Kidney epithelial cell (primary cell): ENCODE measurements around the gene KHK. TPM values are rescaled to one million over a fixed set of nuclear protein-coding genes. Genes with fewer than 3 reads are reported as not detected.

Experiments used
- DNase-seq: peaks from one replicate; pipeline ENCODE4 v3.0.0-alpha.2; 2010; ENCODE audit warnings: low read depth
- H3K27me3 ChIP-seq: 2 replicates; pipeline ENCODE4 v1.6.0; 2011; ENCODE audit warnings: low read length; ENCODE audit not compliant: control insufficient read depth, insufficient read depth
- H3K36me3 ChIP-seq: 2 replicates; pipeline ENCODE4 v1.5.1; 2011; ENCODE audit warnings: low read length; ENCODE audit not compliant: control insufficient read depth, insufficient read depth
- H3K4me3 ChIP-seq: 2 replicates; pipeline ENCODE4 v1.5.1; 2011; ENCODE audit warnings: low read depth, mild to moderate bottlenecking, control low read depth, low read length
- CTCF ChIP-seq: IDR thresholded peaks from 2 replicates; pipeline ENCODE4 v1.5.1; 2011; ENCODE audit warnings: mild to moderate bottlenecking, moderate library complexity, low read length, control low read depth, inconsistent platforms; ENCODE audit not compliant: insufficient read depth, poor library complexity, severe bottlenecking
- total RNA-seq: library from RNA; depleted of rRNA; stranded (reverse); fragments of >200 nt; gene quantifications from 2 replicates; pipeline ENCODE4 v1.2.3, GENCODE V29; 2015

KHK gene
- total RNA-seq, 1 donor from 2014 or later = 3.1 TPM

GRCh38 chr2:27069436-27069835 lies 17.1 kb upstream of the KHK start:
- H3K4me3 ChIP-seq = no peak overlapping the region
- no peak for DNase-seq
- TF ChIP-seq CTCF = no peak
- no peaks in the 10 kb centered on the region for H3K36me3 ChIP-seq
- no peaks in the 10 kb centered on the region for H3K27me3 ChIP-seq

GRCh38 chr2:27069961-27070618 lies 16.5 kb upstream of the KHK start:
- no peak for TF ChIP-seq CTCF
- no peak for DNase-seq
- H3K27me3 ChIP-seq = no peaks in the 10 kb centered on the region
- no peaks in the 10 kb centered on the region for H3K36me3 ChIP-seq
- peak overlapping the region; percentile 95 for H3K4me3 ChIP-seq

GRCh38 chr2:27070653-27071276 lies 15.8 kb upstream of the KHK start:
- no peak for DNase-seq
- peak overlapping the region; percentile 95 for H3K4me3 ChIP-seq
- no peak for TF ChIP-seq CTCF
- H3K36me3 ChIP-seq = no peaks in the 10 kb centered on the region
- H3K27me3 ChIP-seq = no peaks in the 10 kb centered on the region

GRCh38 chr2:27071277-27071989 lies 15.1 kb upstream of the KHK start, which contains the start of gene OST4:
OST4 (minus strand) TSS chr2:27071654.
- TF ChIP-seq CTCF = peak; percentile 3
- no peaks in the 10 kb centered on the region for H3K27me3 ChIP-seq
- DNase-seq = peak; percentile 61
- H3K4me3 ChIP-seq = peak within 1 kb of the TSS; percentile 95
- H3K36me3 ChIP-seq = no peaks in the 10 kb centered on the region

GRCh38 chr2:27071990-27072830 lies 14.4 kb upstream of the KHK start:
- no peaks in the 10 kb centered on the region for H3K36me3 ChIP-seq
- no peak for DNase-seq
- H3K27me3 ChIP-seq = no peaks in the 10 kb centered on the region
- peak overlapping the region; percentile 95 for H3K4me3 ChIP-seq
- TF ChIP-seq CTCF = no peak
